GM23248 (cell line): ENCODE data around the gene JOSD2. TPM values are rescaled to one million over a fixed set of nuclear protein-coding genes. Genes with fewer than 3 reads are reported as not detected.

ENCODE experiments used
- DNase-seq: peaks from one replicate; pipeline ENCODE4 v3.0.0-alpha.2; 2015
- H2AFZ ChIP-seq: fragments of 200-600 bp; sonication (generic); 2 replicates; pipeline ENCODE4 v1.6.1; 2016; ENCODE audit warnings: antibody characterized with exemption
- H3F3A ChIP-seq: fragments of 200-600 bp; sonication (generic); 2 replicates; pipeline ENCODE4 v1.6.1; 2016; ENCODE audit warnings: mild to moderate bottlenecking, antibody characterized with exemption, mixed run types; ENCODE audit not compliant: insufficient read depth
- H3K27ac ChIP-seq: fragments of 200-600 bp; sonication (generic); 2 replicates; pipeline ENCODE4 v1.5.1; 2016; ENCODE audit warnings: mild to moderate bottlenecking
- H3K27me3 ChIP-seq: fragments of 200-600 bp; sonication (generic); replicated peaks from 2 replicates; pipeline ENCODE4 v1.6.1; 2016; ENCODE audit warnings: mild to moderate bottlenecking; ENCODE audit not compliant: insufficient read depth
- H3K36me3 ChIP-seq: fragments of 200-600 bp; sonication (generic); 2 replicates; pipeline ENCODE4 v1.6.1; 2016; ENCODE audit warnings: low read depth, mild to moderate bottlenecking
- H3K4me1 ChIP-seq: fragments of 200-600 bp; sonication (generic); 2 replicates; pipeline ENCODE4 v1.6.1; 2016; ENCODE audit warnings: mild to moderate bottlenecking; ENCODE audit not compliant: insufficient read depth
- H3K4me2 ChIP-seq: fragments of 200-600 bp; sonication (generic); one replicate; pipeline ENCODE4 v1.6.1; 2016; ENCODE audit warnings: mild to moderate bottlenecking; ENCODE audit not compliant: unreplicated experiment
- H3K4me3 ChIP-seq: fragments of 200-600 bp; sonication (generic); 2 replicates; pipeline ENCODE4 v1.5.1; 2016; ENCODE audit warnings: mild to moderate bottlenecking
- H3K79me2 ChIP-seq: fragments of 200-600 bp; sonication (generic); 2 replicates; pipeline ENCODE4 v1.6.1; 2016; ENCODE audit warnings: mild to moderate bottlenecking; ENCODE audit not compliant: insufficient read depth
- H3K9ac ChIP-seq: fragments of 200-600 bp; sonication (generic); 2 replicates; pipeline ENCODE4 v1.6.1; 2016; ENCODE audit warnings: mild to moderate bottlenecking
- H3K9me2 ChIP-seq: fragments of 200-600 bp; sonication (generic); 2 replicates; pipeline ENCODE4 v1.6.1; 2016; ENCODE audit warnings: mixed run types, mild to moderate bottlenecking, moderate library complexity; ENCODE audit not compliant: insufficient read depth
- H3K9me3 ChIP-seq: fragments of 200-600 bp; sonication (generic); one replicate; pipeline ENCODE4 v1.6.1; 2017; ENCODE audit warnings: low read depth
- H4K20me1 ChIP-seq: fragments of 200-600 bp; sonication (generic); 2 replicates; pipeline ENCODE4 v1.6.0; 2016; ENCODE audit not compliant: insufficient read depth
- EZH2 ChIP-seq: fragments of 200-600 bp; sonication (generic); IDR thresholded peaks from 2 replicates; pipeline ENCODE4 v1.6.1; 2018; ENCODE audit warnings: antibody characterized with exemption, mild to moderate bottlenecking; ENCODE audit not compliant: insufficient read depth, poor library complexity, severe bottlenecking
- EZH2phosphoT487 ChIP-seq: fragments of 200-600 bp; sonication (generic); IDR thresholded peaks from 2 replicates; pipeline ENCODE4 v1.6.1; 2018; ENCODE audit warnings: antibody characterized with exemption, moderate library complexity, mild to moderate bottlenecking, low read depth; ENCODE audit not compliant: insufficient read depth
- WGBS, 2 experiments: methylation state at CpG; one replicate each; pipeline ENCODE4 v1.1.6; 2015 to 2017; ENCODE audit warnings: low lambda C conversion rate in 2 of 2, low coverage in 1 of 2; ENCODE audit errors: missing lambda C conversion rate in 2 of 2; 5-methylcytosine and 5-hydroxymethylcytosine counted together
- in situ Hi-C: fragments of 300-500 bp; cut with MboI; formaldehyde crosslinking; loops from 2 replicates; pipeline ENCODE4 v1.15.0; 2020
- polyA plus RNA-seq: library from polyadenylated mRNA; unstranded; fragments of >200 nt; fragmentation: Nextera tagmentation; extraction: Ambion mirVana; gene quantifications from 2 replicates; pipeline ENCODE4 v1.2.1, GENCODE V29; 2016
- total RNA-seq: library from RNA; depleted of rRNA; stranded (reverse); fragments of >200 nt; shearing (Covaris generic); gene quantifications from 2 replicates; pipeline ENCODE4 v1.2.3, GENCODE V29; 2014; rRNA removed

Gene JOSD2
- total RNA-seq, result 50.7 and 55.2 TPM in 2 replicates
- 98.5 and 108 TPM in 2 replicates for polyA plus RNA-seq

GRCh38 chr19:50511069-50511822 is at the start of gene JOSD2:
TSS of gene JOSD2 (minus strand) at chr19:50511191. CDS start at chr19:50510431, 760 bp downstream.
- 1 to 2% methylated on average over 59 to 64 of the region's 69 CpGs for WGBS, 2 experiments
- in situ Hi-C loops, result no loop called here
- Histone ChIP-seq H3K4me2 (peak within 1 kb of the TSS; percentile 82), H4K20me1 (no peaks in the 10 kb centered on the region), H3F3A (no peaks in the 10 kb centered on the region), H2AFZ (peak within 1 kb of the TSS; percentile 87), H3K27ac (peak within 1 kb of the TSS; percentile 36), H3K79me2 (peaks cover 10% of the 10 kb centered on the region; the same call in 1 of the 2 replicates), H3K27me3 (no peaks in the 10 kb centered on the region), H3K36me3 (no peaks in the 10 kb centered on the region), H3K4me1 (no peaks in the 10 kb centered on the region), H3K9me3 (no peaks in the 10 kb centered on the region), H3K9ac (peak within 1 kb of the TSS; percentile 89), H3K9me2 (no peaks in the 10 kb centered on the region), H3K4me3 (peak within 1 kb of the TSS; percentile 86)
- peak; percentile 100 for DNase-seq
- no peak for TF ChIP-seq EZH2
- TF ChIP-seq EZH2phosphoT487, result no peak

GRCh38 chr19:50559636-50560035 is 48.6 kb upstream of the JOSD2 start:
- Histone ChIP-seq H3K4me2 (no peak overlapping the region), H3K9ac (no peak overlapping the region), H3K9me3 (no peaks in the 10 kb centered on the region), H3K4me3 (no peak overlapping the region), H3F3A (no peaks in the 10 kb centered on the region), H3K9me2 (no peaks in the 10 kb centered on the region), H3K27ac (no peak overlapping the region), H2AFZ (no peak overlapping the region), H3K27me3 (peaks cover 34% of the 10 kb centered on the region), H3K36me3 (no peaks in the 10 kb centered on the region), H3K79me2 (no peaks in the 10 kb centered on the region), H3K4me1 (no peaks in the 10 kb centered on the region), H4K20me1 (no peaks in the 10 kb centered on the region)
- DNase-seq, result no peak
- 34 to 38% methylated on average over 10 of the region's 10 CpGs for WGBS, 2 experiments
- in situ Hi-C loops, result no loop called here
- no peak for TF ChIP-seq EZH2
- no peak for TF ChIP-seq EZH2phosphoT487

GRCh38 chr19:50558449-50558848 is 47.5 kb upstream of the JOSD2 start:
- TF ChIP-seq EZH2phosphoT487, result no peak
- no peak for TF ChIP-seq EZH2

GRCh38 chr19:50558039-50558438 is 47.0 kb upstream of the JOSD2 start:
- Histone ChIP-seq H3K36me3 (no peaks in the 10 kb centered on the region), H3K4me3 (no peak overlapping the region), H3K27ac (no peak overlapping the region), H3F3A (no peaks in the 10 kb centered on the region), H3K4me1 (no peaks in the 10 kb centered on the region), H3K9me2 (no peaks in the 10 kb centered on the region), H3K27me3 (peaks cover 21% of the 10 kb centered on the region), H3K4me2 (no peak overlapping the region), H4K20me1 (no peaks in the 10 kb centered on the region), H2AFZ (no peak overlapping the region), H3K9me3 (no peaks in the 10 kb centered on the region), H3K9ac (no peak overlapping the region), H3K79me2 (no peaks in the 10 kb centered on the region)
- DNase-seq, result no peak
- in situ Hi-C loops, result no loop called here
- TF ChIP-seq EZH2phosphoT487 (no peak), EZH2 (no peak)
- WGBS, 2 experiments, result 48% methylated on average over 4 of the region's 4 CpGs

More at GRCh38 chr19:50558449-50558848, 47.5 kb upstream of the JOSD2 start:
- Histone ChIP-seq H3K9me3 (no peaks in the 10 kb centered on the region), H3K4me2 (no peak overlapping the region), H3K4me1 (no peaks in the 10 kb centered on the region), H3K79me2 (no peaks in the 10 kb centered on the region), H3K27me3 (peaks cover 23% of the 10 kb centered on the region), H3K4me3 (no peak overlapping the region), H4K20me1 (no peaks in the 10 kb centered on the region), H3K9me2 (no peaks in the 10 kb centered on the region), H2AFZ (no peak overlapping the region), H3K36me3 (no peaks in the 10 kb centered on the region), H3F3A (no peaks in the 10 kb centered on the region), H3K9ac (no peak overlapping the region), H3K27ac (no peak overlapping the region)
- 75 to 80% methylated on average over 13 of the region's 13 CpGs for WGBS, 2 experiments
- in situ Hi-C loops, result no loop called here
- no peak for DNase-seq
